SK-N-SH (cell line): ENCODE data around the gene NPC2. TPM values are rescaled to one million over a fixed set of nuclear protein-coding genes. Genes with fewer than 3 reads are reported as not detected.

Source experiments
- CTCF ChIA-PET: fragments of 300-600, 350-600 bp; formaldehyde crosslinking; extraction: SDS; loops from one replicate; lab custom pipeline; 2021; lab: Yijun Ruan, JAX
- POLR2A ChIA-PET: fragments of 350-600 bp; sonication (Branson Sonifier 250); formaldehyde crosslinking; extraction: SDS; loops from one replicate; lab custom pipeline; 2020; ENCODE audit warnings: antibody characterized with exemption, inconsistent platforms; lab: Yijun Ruan, JAX
- DNase-seq: peaks from one replicate; pipeline ENCODE4 v3.0.0; 2012
- H2AFZ ChIP-seq: fragments of 200-600 bp; sonication (generic); 2 replicates; pipeline ENCODE4 v1.8.1; 2016; ENCODE audit warnings: antibody characterized with exemption, mild to moderate bottlenecking, low read depth
- H3F3A ChIP-seq: fragments of 200-600 bp; sonication (generic); replicated peaks from 2 replicates; pipeline ENCODE3; 2016; ENCODE audit warnings: antibody characterized with exemption, mild to moderate bottlenecking; ENCODE audit not compliant: insufficient read depth
- H3K27ac ChIP-seq, 2 experiments: fragments of 200-500 bp in 1 of 2; fragments of 200-600 bp in 1 of 2; sonication (Bioruptor generic) in 1 of 2; sonication (generic), shearing (Covaris generic) in 1 of 2; 2 replicates each; pipeline versions ENCODE4 v1.5.1 to v1.6.1; 2014 to 2016; ENCODE audit warnings: low read depth in 2 of 2, inconsistent platforms in 1 of 2, low read length in 1 of 2, mild to moderate bottlenecking in 1 of 2, mixed read lengths in 1 of 2
- H3K27me3 ChIP-seq: fragments of 200-600 bp; sonication (generic), shearing (Covaris generic); 2 replicates; pipeline ENCODE4 v1.6.1; 2016; ENCODE audit warnings: mixed run types; ENCODE audit not compliant: insufficient read depth
- H3K36me3 ChIP-seq, 2 experiments: fragments of 200-500 bp in 1 of 2; fragments of 200-600 bp in 1 of 2; sonication (Bioruptor generic) in 1 of 2; sonication (generic) in 1 of 2; replicated peaks in 1 of 2; 2 replicates each; pipeline versions ENCODE3 to v1.5.1; 2014 to 2016; ENCODE audit warnings: low read length in 1 of 2, mild to moderate bottlenecking in 1 of 2; ENCODE audit not compliant: insufficient read depth in 2 of 2, control insufficient read depth in 1 of 2
- H3K4me1 ChIP-seq, 2 experiments: fragments of 200-500 bp in 1 of 2; fragments of 200-600 bp in 1 of 2; sonication (Bioruptor generic) in 1 of 2; sonication (generic), shearing (Covaris generic) in 1 of 2; 2 replicates each; pipeline versions ENCODE4 v1.5.1 to v1.6.1; 2014 to 2016; ENCODE audit warnings: low read depth in 1 of 2, low read length in 1 of 2, mixed run types in 1 of 2; ENCODE audit not compliant: insufficient read depth in 2 of 2, control insufficient read depth in 1 of 2
- H3K4me2 ChIP-seq: fragments of 200-600 bp; sonication (generic), shearing (Covaris generic); 2 replicates; pipeline ENCODE4 v1.6.1; 2017; ENCODE audit warnings: mixed run types
- H3K4me3 ChIP-seq, 2 experiments: fragments of 200-500 bp in 1 of 2; fragments of 200-600 bp in 1 of 2; sonication (Bioruptor generic) in 1 of 2; sonication (generic), shearing (Covaris generic) in 1 of 2; 2 replicates each; pipeline versions ENCODE4 v1.5.1 to v1.8.1; 2014 to 2016; ENCODE audit warnings: low read depth in 2 of 2, inconsistent platforms in 1 of 2, low read length in 1 of 2, mild to moderate bottlenecking in 1 of 2, mixed read lengths in 1 of 2, moderate library complexity in 1 of 2
- H3K79me2 ChIP-seq: fragments of 200-600 bp; sonication (generic); 2 replicates; pipeline ENCODE4 v1.8.1; 2017; ENCODE audit warnings: mild to moderate bottlenecking; ENCODE audit not compliant: insufficient read depth
- H3K9ac ChIP-seq: fragments of 200-600 bp; sonication (generic); 2 replicates; pipeline ENCODE4 v1.6.1; 2017; ENCODE audit warnings: mixed run types
- H3K9me2 ChIP-seq: fragments of 200-600 bp; sonication (generic); 2 replicates; pipeline ENCODE4 v1.6.1; 2017; ENCODE audit warnings: mixed run types
- H3K9me3 ChIP-seq: fragments of 200-600 bp; sonication (generic); 2 replicates; pipeline ENCODE4 v1.6.1; 2017; ENCODE audit warnings: mixed run types, mild to moderate bottlenecking, moderate library complexity
- H4K20me1 ChIP-seq: fragments of 200-600 bp; sonication (generic); 2 replicates; pipeline ENCODE4 v1.6.1; 2017; ENCODE audit warnings: mild to moderate bottlenecking, mixed run types; ENCODE audit not compliant: insufficient read depth
- EZH2phosphoT487 ChIP-seq: fragments of 200-600 bp; sonication (generic); IDR thresholded peaks from 2 replicates; pipeline ENCODE4 v1.6.1; 2017; ENCODE audit warnings: low read depth, mixed run types, mild to moderate bottlenecking, antibody characterized with exemption, moderate library complexity, borderline replicate concordance
- FOXJ3 ChIP-seq: sonication (generic); formaldehyde crosslinking; IDR thresholded peaks from 2 replicates; pipeline ENCODE4 v1.5.1; 2020; ENCODE audit warnings: mild to moderate bottlenecking, missing genetic modification reagents
- FOXM1 ChIP-seq: IDR thresholded peaks from 2 replicates; pipeline ENCODE4 v1.4.0; 2012; ENCODE audit warnings: low read depth, mild to moderate bottlenecking
- GABPA ChIP-seq: IDR thresholded peaks from 2 replicates; pipeline ENCODE4 v1.4.0; 2012; ENCODE audit warnings: low read depth, mild to moderate bottlenecking
- GATA2 ChIP-seq: sonication (generic); formaldehyde crosslinking; IDR thresholded peaks from 2 replicates; pipeline ENCODE4 v1.5.0; 2020; ENCODE audit warnings: mild to moderate bottlenecking, missing genetic modification reagents
- MEF2A ChIP-seq: IDR thresholded peaks from 2 replicates; pipeline ENCODE4 v1.4.0; 2012; ENCODE audit warnings: low read depth, borderline replicate concordance
- NFIC ChIP-seq: IDR thresholded peaks from 2 replicates; pipeline ENCODE4 v1.4.0; 2012; ENCODE audit warnings: borderline replicate concordance
- NRF1 ChIP-seq: IDR thresholded peaks from 2 replicates; pipeline ENCODE4 v1.6.1; 2012; ENCODE audit warnings: low read depth, mild to moderate bottlenecking, low read length
- POLR2AphosphoS5 ChIP-seq: IDR thresholded peaks from 2 replicates; pipeline ENCODE4 v1.6.1; 2012; ENCODE audit warnings: low read depth, low read length
- SIN3A ChIP-seq: IDR thresholded peaks from 2 replicates; pipeline ENCODE4 v1.6.1; 2012; ENCODE audit warnings: low read depth, mild to moderate bottlenecking, low read length, moderate library complexity, borderline replicate concordance
- TCF12 ChIP-seq: IDR thresholded peaks from 2 replicates; pipeline ENCODE4 v1.4.0; 2012
- USF1 ChIP-seq: IDR thresholded peaks from 2 replicates; pipeline ENCODE4 v1.4.0; 2012; ENCODE audit warnings: low read depth, borderline replicate concordance
- USF2 ChIP-seq: fragments of 150-350 bp; IDR thresholded peaks from 2 replicates; pipeline ENCODE4 v1.6.1; 2017; ENCODE audit warnings: antibody characterized with exemption, low read length, low read depth, borderline replicate concordance
- YY1 ChIP-seq: IDR thresholded peaks from 2 replicates; pipeline ENCODE4 v1.4.0; 2012; ENCODE audit warnings: low read depth, mild to moderate bottlenecking
- WGBS: methylation state at CpG from one replicate; pipeline ENCODE4 v1.1.6; 2017; ENCODE audit warnings: low lambda C conversion rate; 5-methylcytosine and 5-hydroxymethylcytosine counted together
- polyA plus RNA-seq, 3 experiments: library from polyadenylated mRNA; depleted of rRNA; stranded (reverse); fragments of >200 nt; gene quantifications; 2 replicates each; pipeline ENCODE4 v1.2.3, GENCODE V29; 2012

Gene NPC2
- polyA plus RNA-seq, 1 of the 3 experiments (the other 2 are of a cell fraction) = 522 TPM

DNA sequence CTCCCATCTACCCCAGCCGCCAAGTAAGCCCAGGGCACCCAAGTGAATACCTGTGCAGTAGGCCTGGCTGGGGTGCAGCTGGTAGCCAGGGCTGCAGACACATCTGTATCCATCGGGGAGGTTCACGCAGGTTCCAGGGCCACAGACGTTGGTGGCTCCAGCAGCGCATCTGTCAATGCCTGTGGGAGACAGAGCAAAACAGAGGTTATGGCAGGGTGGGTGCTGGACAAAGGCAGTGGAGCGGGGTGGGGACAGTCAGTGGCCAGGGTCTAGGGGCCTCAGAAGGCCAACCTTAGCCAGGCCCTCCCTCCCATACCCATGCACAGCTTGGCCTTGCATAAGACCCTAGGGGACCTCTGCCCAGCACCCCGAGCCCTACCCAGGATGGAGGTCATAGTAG, 29.6 kb upstream of the NPC2 start (continued):
- TF ChIP-seq USF2 (no peak), EZH2phosphoT487 (no peak), TCF12 (no peak), GATA2 (no peak), NFIC (no peak), MEF2A (no peak), USF1 (no peak), YY1 (no peak)

DNA sequence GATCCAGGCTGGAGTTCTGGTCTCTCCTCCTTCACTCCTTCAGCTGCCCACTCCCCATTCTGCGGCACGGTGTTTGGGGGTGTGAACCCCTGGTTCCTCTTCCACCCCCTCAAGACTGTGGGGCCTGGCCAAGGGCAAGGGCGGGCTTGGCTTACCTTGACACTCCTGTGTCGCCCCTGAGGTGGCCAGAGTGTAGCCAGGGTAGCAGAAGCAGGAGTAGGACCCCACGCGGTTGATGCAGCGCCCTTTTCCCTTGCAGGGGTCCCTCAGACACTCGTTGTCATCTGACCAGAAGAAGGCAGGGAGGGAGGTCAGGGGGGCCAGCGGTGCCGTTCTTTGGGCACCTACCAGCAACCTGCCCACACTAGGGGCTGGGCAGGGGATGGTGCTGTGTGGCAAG, 28.7 kb upstream of the NPC2 start:
- H3K9me3 ChIP-seq = no peaks in the 10 kb centered on the region
- H3F3A ChIP-seq = no peaks in the 10 kb centered on the region
- H3K4me1 ChIP-seq = peaks cover 0 to 7% of the 10 kb centered on the region in 2 experiments; a peak in 1 of 4 replicates
- H3K9me2 ChIP-seq = no peaks in the 10 kb centered on the region
- TF ChIP-seq USF2 (no peak), GATA2 (no peak), FOXM1 (no peak), TCF12 (no peak), GABPA (no peak), FOXJ3 (CRISPR knock-in tag) (no peak), YY1 (no peak), SIN3A (no peak), NRF1 (no peak), POLR2AphosphoS5 (no peak)
- no peak for DNase-seq
- H3K9ac ChIP-seq = no peak overlapping the region
- H3K4me2 ChIP-seq = no peak overlapping the region
- H2AFZ ChIP-seq = no peak overlapping the region
- ChIA-PET CTCF (interaction anchor here (1.1 to 1.6 kb wide), 2 partner anchors 11 to 21 kb away, joined by 3 to 4 read pairs; no protein-coding TSS in a partner anchor), POLR2A (no interaction called here)
- H3K27me3 ChIP-seq = no peaks in the 10 kb centered on the region
- H3K79me2 ChIP-seq = no peaks in the 10 kb centered on the region
- 88% methylated on average over 10 of the region's 10 CpGs for WGBS
- no peak overlapping the region for H3K27ac ChIP-seq
- H4K20me1 ChIP-seq = no peaks in the 10 kb centered on the region
- peaks cover 28 to 46% of the 10 kb centered on the region in 2 experiments for H3K36me3 ChIP-seq
- H3K4me3 ChIP-seq = no peak overlapping the region
